Tibial artery (tissue), 4 donors: ENCODE measurements around the gene SH3RF3.

ENCODE experiments used
- DNase-seq, 2 donors: peaks; one replicate each; pipeline ENCODE4 v3.0.0-alpha.2; 2019
- H3K27ac ChIP-seq, 2 donors: fragments of 200-600 bp; sonication (generic) in 1 of 2; 1 replicate in 1 of 2; 2 replicates in 1 of 2; pipeline ENCODE4 v1.5.1; 2018 to 2019; ENCODE audit warnings: mild to moderate bottlenecking in 1 of 2
- H3K27me3 ChIP-seq, 2 donors: fragments of 200-600 bp; sonication (generic) in 1 of 2; one replicate each; pipeline versions ENCODE4 v1.5.1 to v1.6.0; 2016 to 2019
- H3K36me3 ChIP-seq, 3 donors: fragments of 200-600 bp; sonication (generic) in 2 of 3; one replicate each; pipeline ENCODE4 v1.5.1; 2016 to 2019; ENCODE audit warnings: mild to moderate bottlenecking in 2 of 3
- H3K4me1 ChIP-seq, 4 donors: fragments of 200-600 bp; sonication (generic) in 2 of 4; 1 replicate in 3 of 4; 2 replicates in 1 of 4; pipeline ENCODE4 v1.5.1; 2016 to 2019
- H3K4me3 ChIP-seq, 2 donors: fragments of 200-600 bp; sonication (generic) in 1 of 2; 1 replicate in 1 of 2; 2 replicates in 1 of 2; pipeline ENCODE4 v1.5.1; 2018 to 2019; ENCODE audit warnings: mild to moderate bottlenecking in 2 of 2
- H3K9me3 ChIP-seq, 3 donors: fragments of 200-600 bp; sonication (generic) in 1 of 3; one replicate each; pipeline ENCODE4 v1.5.1; 2016 to 2019
- intact Hi-C: fragments of 100-400 bp; cut with DNase I; formaldehyde crosslinking; loops from one replicate; pipeline ENCODE4 v1.15.0; 2023; ENCODE audit warnings: low total_unique reads
- TF ChIP-seq, protein P1 (sequence below), 2 experiments: fragments of 200-600 bp in 1 of 2; fragments of 450-650 bp in 1 of 2; IDR thresholded peaks; one replicate each; pipeline ENCODE4 v1.5.1; 2017 to 2019; ENCODE audit warnings: antibody characterized with exemption in 2 of 2, mild to moderate bottlenecking in 1 of 2, moderate library complexity in 1 of 2

The SH3RF3 gene

GRCh38 chr2:109522063-109522374, 393.0 kb downstream of the SH3RF3 start:
- Histone ChIP-seq H3K27me3 (no peaks in the 10 kb centered on the region), H3K36me3 (no peaks in the 10 kb centered on the region), H3K4me3 (no peak overlapping the region), H3K9me3 (no peaks in the 10 kb centered on the region), H3K4me1 (no peaks in the 10 kb centered on the region), H3K27ac (no peak overlapping the region)
- no peak for DNase-seq
- TF ChIP-seq, protein P1, sequence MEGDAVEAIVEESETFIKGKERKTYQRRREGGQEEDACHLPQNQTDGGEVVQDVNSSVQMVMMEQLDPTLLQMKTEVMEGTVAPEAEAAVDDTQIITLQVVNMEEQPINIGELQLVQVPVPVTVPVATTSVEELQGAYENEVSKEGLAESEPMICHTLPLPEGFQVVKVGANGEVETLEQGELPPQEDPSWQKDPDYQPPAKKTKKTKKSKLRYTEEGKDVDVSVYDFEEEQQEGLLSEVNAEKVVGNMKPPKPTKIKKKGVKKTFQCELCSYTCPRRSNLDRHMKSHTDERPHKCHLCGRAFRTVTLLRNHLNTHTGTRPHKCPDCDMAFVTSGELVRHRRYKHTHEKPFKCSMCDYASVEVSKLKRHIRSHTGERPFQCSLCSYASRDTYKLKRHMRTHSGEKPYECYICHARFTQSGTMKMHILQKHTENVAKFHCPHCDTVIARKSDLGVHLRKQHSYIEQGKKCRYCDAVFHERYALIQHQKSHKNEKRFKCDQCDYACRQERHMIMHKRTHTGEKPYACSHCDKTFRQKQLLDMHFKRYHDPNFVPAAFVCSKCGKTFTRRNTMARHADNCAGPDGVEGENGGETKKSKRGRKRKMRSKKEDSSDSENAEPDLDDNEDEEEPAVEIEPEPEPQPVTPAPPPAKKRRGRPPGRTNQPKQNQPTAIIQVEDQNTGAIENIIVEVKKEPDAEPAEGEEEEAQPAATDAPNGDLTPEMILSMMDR (IDR thresholded peaks at IDR 0.05): no peak
- intact Hi-C loops: no loop called here

DNA sequence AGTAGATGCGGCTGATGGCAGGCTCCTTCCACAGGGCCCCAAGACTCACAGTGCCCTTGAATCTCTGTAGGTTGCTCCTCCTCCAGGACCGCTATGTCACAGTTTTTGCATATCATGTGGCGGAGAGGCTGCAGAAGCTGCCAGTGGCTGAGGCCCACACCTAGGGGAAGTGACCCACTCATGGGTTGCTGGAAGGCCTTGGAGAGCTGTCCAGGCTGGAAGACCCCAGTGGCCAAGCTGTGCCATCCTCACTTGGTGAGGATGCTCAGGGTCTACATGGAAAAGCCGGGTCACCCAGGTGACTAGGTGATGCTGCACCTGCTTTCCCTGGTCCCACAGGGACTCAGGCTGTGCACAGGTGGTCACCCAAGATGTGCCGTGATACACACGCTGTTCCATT, 394.1 kb downstream of the SH3RF3 start:
- TF ChIP-seq, protein P1 (IDR thresholded peaks at IDR 0.05): no peak
- intact Hi-C loops: no loop called here
- Histone ChIP-seq H3K9me3 (no peaks in the 10 kb centered on the region), H3K36me3 (no peaks in the 10 kb centered on the region), H3K4me1 (no peaks in the 10 kb centered on the region), H3K27ac (no peak overlapping the region), H3K4me3 (no peak overlapping the region), H3K27me3 (no peaks in the 10 kb centered on the region)
- no peak for DNase-seq

GRCh38 chr2:109523536-109524361, 394.7 kb downstream of the SH3RF3 start:
- peaks cover 0 to under 1% of the 10 kb centered on the region in 2 donors for H3K27me3 ChIP-seq
- H3K4me1 ChIP-seq: no peaks in the 10 kb centered on the region
- peak in 1 of 2 donors; percentile 58 for DNase-seq
- intact Hi-C loops: no loop called here
- H3K9me3 ChIP-seq: no peaks in the 10 kb centered on the region
- H3K36me3 ChIP-seq: no peaks in the 10 kb centered on the region
- H3K4me3 ChIP-seq: no peak overlapping the region
- TF ChIP-seq, protein P1 (IDR thresholded peaks at IDR 0.05): no peak
- H3K27ac ChIP-seq: no peak overlapping the region

DNA sequence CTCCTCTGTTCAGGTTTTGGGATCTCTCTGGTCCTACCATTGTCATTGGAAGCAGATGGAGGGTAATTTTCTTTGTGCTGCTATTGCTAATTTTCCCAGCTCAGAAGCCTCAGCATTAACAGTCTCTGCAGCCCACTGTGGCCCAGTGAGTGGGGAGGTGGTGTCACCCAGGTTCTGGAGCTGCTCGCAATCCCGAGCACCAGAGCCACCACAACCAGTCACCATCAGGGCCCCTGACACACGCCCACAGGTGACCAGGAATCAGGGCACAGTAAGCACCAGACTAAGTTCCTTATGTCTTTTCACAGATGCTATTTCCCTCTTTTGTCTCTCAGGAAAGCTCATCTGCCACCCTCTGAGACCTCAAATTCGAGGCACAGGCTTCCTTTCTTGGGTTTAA, 396.8 kb downstream of the SH3RF3 start:
- no peak overlapping the region for H3K4me3 ChIP-seq
- H3K9me3 ChIP-seq: no peaks in the 10 kb centered on the region
- intact Hi-C loops: no loop called here
- DNase-seq: no peak
- H3K4me1 ChIP-seq: no peaks in the 10 kb centered on the region
- peaks cover 0 to 4% of the 10 kb centered on the region in 2 donors for H3K27me3 ChIP-seq
- H3K36me3 ChIP-seq: no peaks in the 10 kb centered on the region
- no peak overlapping the region for H3K27ac ChIP-seq
- TF ChIP-seq, protein P1 (IDR thresholded peaks at IDR 0.05): no peak

DNA sequence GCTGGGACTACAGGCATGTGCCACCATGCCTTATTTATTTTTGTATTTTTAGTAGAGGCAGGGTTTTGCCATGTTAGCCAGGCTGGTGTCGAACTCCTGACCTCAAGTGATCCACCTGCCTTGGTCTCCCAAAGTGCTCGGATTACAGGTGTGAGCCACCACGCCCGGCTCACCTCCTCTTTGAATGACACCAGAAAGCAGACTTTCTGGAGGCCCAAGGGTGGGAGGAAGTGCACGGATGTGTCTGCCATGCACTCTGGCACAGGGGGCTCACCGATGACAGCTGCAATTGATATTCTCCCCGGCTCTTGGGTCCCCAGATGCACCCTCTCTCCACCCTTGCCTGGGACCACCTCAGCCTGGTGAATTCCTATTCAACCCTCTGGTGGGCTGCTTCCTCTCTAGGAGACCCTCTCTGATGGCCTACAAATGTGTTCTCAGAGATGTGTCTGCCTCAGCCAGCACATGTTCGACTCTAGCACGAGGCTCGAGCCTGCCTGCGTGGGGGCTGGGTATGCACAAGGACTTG, 397.5 kb downstream of the SH3RF3 start:
- Histone ChIP-seq H3K27ac (no peak overlapping the region), H3K27me3 (peaks cover 0 to 4% of the 10 kb centered on the region in 2 donors), H3K9me3 (no peaks in the 10 kb centered on the region), H3K4me1 (no peaks in the 10 kb centered on the region), H3K36me3 (no peaks in the 10 kb centered on the region), H3K4me3 (no peak overlapping the region)
- intact Hi-C loops: no loop called here
- no peak for DNase-seq
- TF ChIP-seq, protein P1 (IDR thresholded peaks at IDR 0.05): no peak
